Erythroblast (primary cell): Measurements from ENCODE around the gene PRDM2.
A peak's percentile ranks its signal among the peaks of the same experiment; 100 is the strongest.

ENCODE experiments used
- DNase-seq, 2 experiments: peaks; one replicate each; lab custom pipeline; 2025; lab: John Stamatoyannopoulos, UW
- GATA1 ChIP-seq: IDR thresholded peaks from 2 replicates; pipeline ENCODE4 v1.6.1; 2011; ENCODE audit warnings: low read depth, mild to moderate bottlenecking, control low read depth, low read length, moderate library complexity
- POLR2A ChIP-seq: IDR thresholded peaks from 2 replicates; pipeline ENCODE4 v1.6.1; 2011; ENCODE audit warnings: mild to moderate bottlenecking, low read length

PRDM2 gene

GRCh38 chr1:13735168-13735930 is 35.4 kb downstream of the PRDM2 start:
- DNase-seq: no peak
- TF ChIP-seq GATA1 (no peak), POLR2A (no peak)

- TF ChIP-seq GATA1: no peak
- TF ChIP-seq POLR2A: no peak
- no peak for DNase-seq
Measured at GRCh38 chr1:13737398-13737797, 37.4 kb downstream of the PRDM2 start.

- no peak for TF ChIP-seq GATA1
- TF ChIP-seq POLR2A: no peak
Measured at GRCh38 chr1:13746342-13746741, 46.4 kb downstream of the PRDM2 start.

DNA sequence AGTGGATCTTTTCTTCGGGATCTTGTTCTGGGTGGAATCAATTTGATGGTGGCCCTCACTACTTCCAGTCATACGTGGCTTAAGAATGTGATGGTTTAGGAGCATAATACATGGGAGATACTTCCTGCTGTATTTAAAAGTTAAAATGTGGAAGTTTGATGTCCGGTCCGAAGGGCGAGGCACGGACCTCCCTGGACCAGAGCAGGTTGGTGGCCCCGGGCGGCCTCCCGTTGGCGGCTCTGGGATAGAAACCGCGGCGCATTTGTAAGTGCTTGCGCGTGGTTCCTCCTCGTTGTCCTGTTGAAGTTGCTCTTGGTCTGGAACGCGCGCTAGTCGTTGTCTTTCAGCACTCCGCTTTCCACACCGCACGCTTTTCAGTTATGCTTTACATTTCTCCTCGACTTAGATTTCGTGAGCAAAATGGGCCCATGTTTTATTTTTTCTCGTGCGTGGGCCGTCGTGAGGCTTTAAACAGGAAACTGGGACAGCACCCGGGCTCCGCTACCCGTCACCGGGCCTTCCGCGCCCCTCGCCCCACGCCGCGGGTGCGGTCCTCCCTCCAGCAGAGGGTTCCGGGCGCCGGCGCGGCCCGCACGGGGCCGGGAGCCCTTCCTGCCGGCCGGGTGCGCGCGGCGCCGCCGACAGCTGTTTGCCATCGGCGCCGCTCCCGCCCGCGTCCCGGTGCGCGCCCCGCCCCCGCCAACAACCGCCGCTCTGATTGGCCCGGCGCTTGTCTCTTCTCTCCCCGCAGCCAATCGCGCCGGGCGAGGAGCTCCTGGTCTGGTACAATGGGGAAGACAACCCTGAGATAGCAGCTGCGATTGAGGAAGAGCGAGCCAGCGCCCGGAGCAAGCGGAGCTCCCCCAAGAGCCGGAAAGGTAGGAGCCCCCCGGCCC is 48.9 kb downstream of the PRDM2 start:
- TF ChIP-seq POLR2A (peak; percentile 85), GATA1 (no peak)
- peak; percentile 96 to 97 for DNase-seq

More at GRCh38 chr1:13746342-13746741, 46.4 kb downstream of the PRDM2 start:
- DNase-seq: no peak

DNA sequence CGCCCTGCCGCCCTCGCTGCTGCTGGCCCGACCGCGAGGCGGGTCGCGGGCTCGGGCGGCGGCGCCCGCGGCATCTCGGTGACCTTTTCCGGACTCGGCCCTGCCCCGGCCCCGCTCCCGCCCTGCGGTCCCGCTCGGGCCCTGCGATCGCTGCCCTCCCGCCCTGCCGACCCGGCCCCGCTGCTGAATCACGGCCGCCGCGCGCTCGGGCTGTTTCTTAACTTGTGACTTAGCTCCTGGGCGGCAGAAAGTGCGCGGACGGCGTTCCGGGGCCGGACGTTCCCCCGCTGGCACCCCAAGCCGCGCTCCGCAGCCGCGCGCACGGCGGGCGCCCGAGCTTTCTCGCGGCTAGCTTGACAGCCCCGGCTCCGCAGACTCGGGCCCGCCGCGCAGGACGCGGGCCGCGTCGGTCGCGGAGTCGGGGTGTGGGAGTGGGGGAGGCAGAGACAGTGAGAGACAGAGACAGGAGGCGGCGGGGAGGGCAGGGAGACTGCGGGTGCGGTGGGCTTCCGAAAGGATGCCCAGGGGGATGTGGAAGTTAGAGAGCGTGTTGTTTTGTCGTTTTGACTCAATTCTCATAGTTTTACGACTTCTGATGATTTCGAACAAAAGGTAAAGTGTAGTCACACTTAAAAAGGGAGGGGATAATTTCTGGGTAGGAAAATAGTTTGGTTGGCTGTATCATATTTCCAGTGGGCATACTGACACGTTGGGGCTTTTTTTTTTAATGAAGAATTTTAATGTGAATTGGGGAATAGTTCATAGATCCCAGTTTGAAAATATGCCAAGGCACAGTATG is 49.8 kb downstream of the PRDM2 start:
- peak; percentile 87 to 91 for DNase-seq
- TF ChIP-seq GATA1 (no peak), POLR2A (no peak)

DNA sequence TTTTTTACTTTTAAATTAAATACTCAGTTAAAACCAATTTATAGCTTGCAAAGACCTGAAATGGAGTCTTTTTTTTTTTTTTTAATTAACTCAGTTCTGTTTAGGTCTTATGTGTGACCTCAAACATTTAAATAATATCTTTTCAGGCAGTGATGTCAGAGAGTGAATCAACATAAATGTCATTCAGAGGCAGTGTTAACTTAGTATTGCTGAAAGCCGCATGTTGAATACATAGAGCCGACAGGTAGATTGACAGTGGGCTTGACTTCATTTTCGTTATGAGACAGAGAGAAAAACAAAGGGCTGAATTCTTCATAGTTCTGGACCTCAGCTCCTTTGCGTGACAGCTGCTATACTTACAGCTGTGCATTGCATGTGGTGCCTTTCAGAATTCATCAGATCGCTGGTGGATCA is 51.5 kb downstream of the PRDM2 start:
- DNase-seq: peak in 1 of 2 experiments; percentile 29

DNA sequence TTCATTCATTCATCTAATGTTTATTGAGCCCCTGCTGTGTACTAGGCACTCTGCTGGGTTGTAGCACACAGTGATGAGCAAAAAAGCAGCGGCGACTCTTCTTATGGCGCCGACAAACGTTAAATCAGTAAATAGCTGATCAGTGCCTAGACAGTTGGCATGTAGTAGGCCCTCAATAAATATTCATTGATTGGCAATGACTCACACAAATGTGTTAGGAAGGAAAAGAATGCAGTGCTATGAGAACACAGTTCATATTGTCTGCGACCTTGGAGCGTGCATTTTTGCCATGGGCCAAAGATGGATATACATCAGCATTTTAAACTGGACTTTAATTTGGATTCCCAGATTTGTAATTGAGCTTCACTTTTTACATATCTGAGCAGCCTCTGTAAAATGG is 52.0 kb downstream of the PRDM2 start:
- TF ChIP-seq POLR2A: no peak
- TF ChIP-seq GATA1: no peak
- no peak for DNase-seq

More for the DNA sequence above, 51.5 kb downstream of the PRDM2 start:
- TF ChIP-seq GATA1: no peak
- TF ChIP-seq POLR2A: no peak

DNA sequence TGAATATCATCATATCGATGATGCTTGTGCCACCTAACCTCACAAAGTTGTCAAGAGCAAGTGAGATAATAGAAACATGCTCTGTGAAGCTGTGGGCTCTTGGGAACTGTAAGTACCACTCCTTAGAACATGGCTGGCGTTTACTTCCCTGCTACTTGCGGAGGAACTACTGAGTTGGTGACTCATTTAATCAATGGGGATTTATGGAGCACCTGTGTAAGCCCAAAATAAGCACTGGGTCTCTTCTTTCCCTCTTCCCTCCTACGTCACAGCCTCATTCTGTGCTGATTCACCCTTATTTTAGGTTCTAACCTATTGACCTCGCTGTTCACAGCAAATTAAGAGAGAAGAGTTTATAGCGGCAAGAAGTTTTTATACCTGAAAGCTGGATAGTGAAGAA is 52.9 kb downstream of the PRDM2 start:
- DNase-seq: no peak
- TF ChIP-seq POLR2A: no peak
- no peak for TF ChIP-seq GATA1

DNA sequence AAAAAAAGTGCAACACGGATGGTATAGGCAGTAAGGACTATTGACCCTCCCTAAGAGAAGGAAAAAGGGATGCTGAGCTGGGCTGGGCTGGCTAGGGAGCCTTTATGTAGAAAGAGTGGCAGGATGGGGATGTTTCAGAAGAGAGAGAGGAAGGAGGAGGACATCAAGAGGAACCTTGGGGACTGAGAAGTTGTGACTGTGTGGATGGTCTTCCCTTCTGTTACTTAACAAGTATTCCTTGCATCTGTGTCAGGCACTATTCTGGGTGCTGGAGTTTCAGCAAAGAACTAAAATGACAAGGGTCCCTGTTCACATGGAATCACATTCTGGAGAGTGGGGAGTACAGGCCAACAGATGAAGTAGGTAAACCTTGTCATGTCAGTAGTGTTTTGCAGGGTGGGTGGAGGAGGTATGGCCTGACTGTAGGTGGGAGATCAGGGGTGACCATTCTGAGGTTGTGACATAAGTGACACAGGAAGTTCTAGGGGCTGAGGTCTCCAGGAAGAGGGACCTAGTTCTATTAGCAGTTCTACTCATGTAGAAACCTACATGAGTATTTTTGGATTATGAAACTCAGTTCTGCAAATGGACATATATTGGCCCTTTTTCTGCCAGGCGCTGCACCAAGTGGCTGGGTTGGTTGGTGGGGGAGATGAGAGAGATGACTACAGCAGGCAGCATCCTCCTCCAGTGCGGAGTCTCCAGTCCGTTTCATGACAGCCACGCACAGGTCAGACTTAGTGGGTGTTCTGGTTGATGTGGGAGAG is 53.8 kb downstream of the PRDM2 start:
- no peak for TF ChIP-seq GATA1
- TF ChIP-seq POLR2A: no peak
- DNase-seq: no peak

- no peak for DNase-seq
- TF ChIP-seq POLR2A (no peak), GATA1 (no peak)
Measured at GRCh38 chr1:13754510-13755103, 54.6 kb downstream of the PRDM2 start.

GRCh38 chr1:13756557-13757315 is 56.7 kb downstream of the PRDM2 start:
- DNase-seq: no peak
- TF ChIP-seq GATA1 (no peak), POLR2A (no peak)

GRCh38 chr1:13757693-13758092 is 57.7 kb downstream of the PRDM2 start:
- no peak for DNase-seq
- TF ChIP-seq GATA1: no peak
- TF ChIP-seq POLR2A: no peak
